Measurements from ENCODE around the gene COLGALT1.
"Not testable (repeated sequence)": the region's sequence is repeated elsewhere in the genome, so short reads cannot be mapped to it uniquely, and the experiment has no call there.

COLGALT1 gene

GRCh38 chr19:17534767-17535166 lies 20.7 kb upstream of the COLGALT1 start:
- no peak for DNase-seq (ENCODE audit: low spot score)

GRCh38 chr19:17536955-17537354 lies 18.5 kb upstream of the COLGALT1 start:
- peak; percentile 16 for DNase-seq (ENCODE audit: low spot score)

- DNase-seq (ENCODE audit: low spot score): peak; percentile 26
Measured at GRCh38 chr19:17538684-17539237, 16.7 kb upstream of the COLGALT1 start.

GRCh38 chr19:17539238-17540117 lies 16.0 kb upstream of the COLGALT1 start:
- DNase-seq (ENCODE audit: low spot score): peak; percentile 60

GRCh38 chr19:17540174-17540573 lies 15.3 kb upstream of the COLGALT1 start:
- no peak for DNase-seq (ENCODE audit: low spot score)

- no peak for DNase-seq (ENCODE audit: low spot score)
Measured at GRCh38 chr19:17541184-17541759, 14.2 kb upstream of the COLGALT1 start.

GRCh38 chr19:17542042-17542441 lies 13.4 kb upstream of the COLGALT1 start:
- DNase-seq (ENCODE audit: low spot score): no peak

GRCh38 chr19:17542793-17543582 lies 12.5 kb upstream of the COLGALT1 start:
- no peak for DNase-seq (ENCODE audit: low spot score)

GRCh38 chr19:17543986-17544385 lies 11.5 kb upstream of the COLGALT1 start:
- DNase-seq (ENCODE audit: low spot score): no peak

GRCh38 chr19:17544418-17544817 lies 11.0 kb upstream of the COLGALT1 start:
- DNase-seq (ENCODE audit: low spot score): no peak

GRCh38 chr19:17548145-17548544 lies 7.3 kb upstream of the COLGALT1 start:
- DNase-seq (ENCODE audit: low spot score): no peak

- peak; percentile 16 for DNase-seq (ENCODE audit: low spot score)
Measured at GRCh38 chr19:17549085-17549740, 6.2 kb upstream of the COLGALT1 start.

- no peak for DNase-seq (ENCODE audit: low spot score)
Measured at GRCh38 chr19:17550076-17550667, 5.3 kb upstream of the COLGALT1 start.

- not testable (repeated sequence) for DNase-seq (ENCODE audit: low spot score)
Measured at GRCh38 chr19:17552735-17553134, 2.7 kb upstream of the COLGALT1 start.

- peak; percentile 38 for DNase-seq (ENCODE audit: low spot score)
Measured at GRCh38 chr19:17553256-17553655, 2.2 kb upstream of the COLGALT1 start.

- no peak for DNase-seq (ENCODE audit: low spot score)
Measured at GRCh38 chr19:17554968-17555479, 425 bp upstream of the COLGALT1 start.

GRCh38 chr19:17555929-17556813 lies 722 bp downstream of the COLGALT1 start:
- DNase-seq (ENCODE audit: low spot score): peak; percentile 82

- DNase-seq (ENCODE audit: low spot score): no peak
Measured at GRCh38 chr19:17556995-17557394, 1.5 kb downstream of the COLGALT1 start.

- DNase-seq (ENCODE audit: low spot score): no peak
Measured at GRCh38 chr19:17557466-17557865, 2.0 kb downstream of the COLGALT1 start.

- peak; percentile 58 for DNase-seq (ENCODE audit: low spot score)
Measured at GRCh38 chr19:17560205-17560595, 4.8 kb downstream of the COLGALT1 start.

Measured in RKO (cell line).